WI38 (cell line): ENCODE data around the gene PCDHB2.
A peak's percentile ranks its signal among the peaks of the same experiment; 100 is the strongest.
"Not testable (repeated sequence)": the region's sequence is repeated elsewhere in the genome, so short reads cannot be mapped to it uniquely, and the experiment has no call there.

Experiments
- H3K4me3 ChIP-seq: 2 replicates; pipeline ENCODE4 v1.5.1; 2011; ENCODE audit warnings: low read depth, mild to moderate bottlenecking, control low read depth, low read length
- TF ChIP-seq, protein P1 (sequence below): IDR thresholded peaks from 2 replicates; pipeline ENCODE4 v1.5.1; 2012; ENCODE audit warnings: low read depth, mild to moderate bottlenecking, control low read depth, low read length

PCDHB2 gene

DNA sequence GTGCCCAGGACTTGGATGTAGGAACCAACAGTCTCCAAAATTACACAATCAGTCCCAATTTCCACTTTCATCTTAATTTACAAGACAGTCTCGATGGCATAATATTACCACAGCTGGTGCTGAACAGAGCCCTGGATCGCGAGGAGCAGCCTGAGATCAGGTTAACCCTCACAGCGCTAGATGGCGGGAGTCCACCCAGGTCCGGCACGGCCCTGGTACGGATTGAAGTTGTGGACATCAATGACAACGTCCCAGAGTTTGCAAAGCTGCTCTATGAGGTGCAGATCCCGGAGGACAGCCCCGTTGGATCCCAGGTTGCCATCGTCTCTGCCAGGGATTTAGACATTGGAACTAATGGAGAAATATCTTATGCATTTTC is 837 bp downstream of the PCDHB2 start:
- H3K4me3 ChIP-seq = peak overlapping the region; percentile 49; the same call in 1 of the 2 replicates
- TF ChIP-seq, protein P1, sequence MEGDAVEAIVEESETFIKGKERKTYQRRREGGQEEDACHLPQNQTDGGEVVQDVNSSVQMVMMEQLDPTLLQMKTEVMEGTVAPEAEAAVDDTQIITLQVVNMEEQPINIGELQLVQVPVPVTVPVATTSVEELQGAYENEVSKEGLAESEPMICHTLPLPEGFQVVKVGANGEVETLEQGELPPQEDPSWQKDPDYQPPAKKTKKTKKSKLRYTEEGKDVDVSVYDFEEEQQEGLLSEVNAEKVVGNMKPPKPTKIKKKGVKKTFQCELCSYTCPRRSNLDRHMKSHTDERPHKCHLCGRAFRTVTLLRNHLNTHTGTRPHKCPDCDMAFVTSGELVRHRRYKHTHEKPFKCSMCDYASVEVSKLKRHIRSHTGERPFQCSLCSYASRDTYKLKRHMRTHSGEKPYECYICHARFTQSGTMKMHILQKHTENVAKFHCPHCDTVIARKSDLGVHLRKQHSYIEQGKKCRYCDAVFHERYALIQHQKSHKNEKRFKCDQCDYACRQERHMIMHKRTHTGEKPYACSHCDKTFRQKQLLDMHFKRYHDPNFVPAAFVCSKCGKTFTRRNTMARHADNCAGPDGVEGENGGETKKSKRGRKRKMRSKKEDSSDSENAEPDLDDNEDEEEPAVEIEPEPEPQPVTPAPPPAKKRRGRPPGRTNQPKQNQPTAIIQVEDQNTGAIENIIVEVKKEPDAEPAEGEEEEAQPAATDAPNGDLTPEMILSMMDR = no peak

DNA sequence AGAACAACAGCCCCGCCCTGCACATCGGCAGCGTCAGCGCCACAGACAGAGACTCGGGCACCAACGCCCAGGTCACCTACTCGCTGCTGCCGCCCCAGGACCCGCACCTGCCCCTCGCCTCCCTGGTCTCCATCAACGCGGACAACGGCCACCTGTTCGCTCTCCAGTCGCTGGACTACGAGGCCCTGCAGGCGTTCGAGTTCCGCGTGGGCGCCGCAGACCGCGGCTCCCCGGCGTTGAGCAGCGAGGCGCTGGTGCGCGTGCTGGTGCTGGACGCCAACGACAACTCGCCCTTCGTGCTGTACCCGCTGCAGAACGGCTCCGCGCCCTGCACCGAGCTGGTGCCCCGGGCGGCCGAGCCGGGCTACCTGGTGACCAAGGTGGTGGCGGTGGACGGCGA is 1.8 kb downstream of the PCDHB2 start:
- not testable (repeated sequence) for H3K4me3 ChIP-seq

DNA sequence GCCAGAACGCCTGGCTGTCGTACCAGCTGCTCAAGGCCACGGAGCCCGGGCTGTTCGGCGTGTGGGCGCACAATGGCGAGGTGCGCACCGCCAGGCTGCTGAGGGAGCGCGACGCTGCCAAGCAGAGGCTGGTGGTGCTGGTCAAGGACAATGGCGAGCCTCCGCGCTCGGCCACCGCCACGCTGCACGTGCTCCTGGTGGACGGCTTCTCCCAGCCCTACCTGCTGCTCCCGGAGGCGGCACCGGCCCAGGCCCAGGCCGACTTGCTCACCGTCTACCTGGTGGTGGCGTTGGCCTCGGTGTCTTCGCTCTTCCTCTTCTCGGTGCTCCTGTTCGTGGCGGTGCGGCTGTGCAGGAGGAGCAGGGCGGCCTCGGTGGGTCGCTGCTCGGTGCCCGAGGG is 2.2 kb downstream of the PCDHB2 start:
- not testable (repeated sequence) for H3K4me3 ChIP-seq

DNA sequence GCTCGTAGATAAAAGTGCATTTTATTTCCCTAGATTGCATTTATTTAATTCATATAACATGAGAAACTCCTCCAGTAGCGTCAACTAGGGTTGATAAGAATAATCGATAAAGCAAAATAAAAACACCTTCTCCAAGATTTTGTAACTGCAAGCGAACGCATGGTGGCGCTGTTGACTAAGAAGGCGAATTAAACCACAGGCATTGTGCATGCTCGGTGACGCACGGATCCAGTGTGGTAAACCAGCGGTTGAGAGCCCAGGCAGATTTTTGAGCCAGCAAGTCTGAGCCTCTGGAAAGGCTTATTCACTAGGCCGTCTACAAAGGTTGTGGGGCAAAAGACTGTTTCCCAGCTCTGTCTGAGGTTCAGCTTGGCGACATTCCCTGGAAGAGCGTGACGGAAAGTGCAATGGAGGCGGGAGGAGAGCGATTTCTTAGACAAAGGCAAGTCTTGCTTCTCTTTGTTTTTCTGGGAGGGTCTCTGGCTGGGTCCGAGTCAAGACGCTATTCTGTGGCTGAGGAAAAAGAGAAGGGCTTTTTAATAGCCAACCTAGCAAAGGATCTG is 5.9 kb downstream of the PCDHB2 start, which contains the start of gene PCDHB3:
PCDHB3 (plus strand) TSS at position 231 of the 563 bp plus-strand sequence; CDS start at position 408, 177 bp downstream.
- H3K4me3 ChIP-seq = no peak within 1 kb of the TSS
- TF ChIP-seq, protein P1 = 0 out of 2 replicates have a peak, but pooled peaks have one; percentile 4

DNA sequence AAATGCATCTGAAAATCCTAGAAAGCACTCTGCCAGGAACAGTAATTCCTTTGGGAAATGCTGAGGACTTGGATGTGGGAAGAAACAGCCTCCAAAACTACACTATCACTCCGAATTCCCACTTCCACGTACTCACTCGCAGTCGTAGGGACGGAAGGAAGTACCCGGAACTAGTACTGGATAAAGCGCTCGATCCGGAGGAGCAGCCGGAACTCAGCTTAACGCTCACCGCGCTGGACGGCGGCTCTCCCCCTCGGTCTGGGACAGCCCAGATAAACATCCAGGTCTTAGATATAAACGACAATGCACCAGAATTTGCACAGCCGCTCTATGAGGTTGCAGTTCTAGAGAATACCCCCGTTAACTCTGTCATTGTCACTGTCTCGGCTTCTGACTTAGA is 6.6 kb downstream of the PCDHB2 start:
- TF ChIP-seq, protein P1 = no peak
- no peak overlapping the region for H3K4me3 ChIP-seq

DNA sequence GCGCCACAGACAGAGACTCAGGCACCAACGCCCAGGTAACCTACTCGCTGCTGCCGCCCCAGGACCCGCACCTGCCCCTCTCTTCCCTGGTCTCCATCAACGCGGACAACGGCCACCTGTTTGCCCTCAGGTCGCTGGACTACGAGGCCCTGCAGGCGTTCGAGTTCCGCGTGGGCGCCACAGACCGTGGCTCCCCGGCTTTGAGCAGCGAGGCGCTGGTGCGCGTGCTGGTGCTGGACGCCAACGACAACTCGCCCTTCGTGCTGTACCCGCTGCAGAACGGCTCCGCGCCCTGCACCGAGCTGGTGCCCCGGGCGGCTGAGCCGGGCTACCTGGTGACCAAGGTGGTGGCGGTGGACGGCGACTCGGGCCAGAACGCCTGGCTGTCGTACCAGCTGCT is 7.7 kb downstream of the PCDHB2 start:
- not testable (repeated sequence) for H3K4me3 ChIP-seq

DNA sequence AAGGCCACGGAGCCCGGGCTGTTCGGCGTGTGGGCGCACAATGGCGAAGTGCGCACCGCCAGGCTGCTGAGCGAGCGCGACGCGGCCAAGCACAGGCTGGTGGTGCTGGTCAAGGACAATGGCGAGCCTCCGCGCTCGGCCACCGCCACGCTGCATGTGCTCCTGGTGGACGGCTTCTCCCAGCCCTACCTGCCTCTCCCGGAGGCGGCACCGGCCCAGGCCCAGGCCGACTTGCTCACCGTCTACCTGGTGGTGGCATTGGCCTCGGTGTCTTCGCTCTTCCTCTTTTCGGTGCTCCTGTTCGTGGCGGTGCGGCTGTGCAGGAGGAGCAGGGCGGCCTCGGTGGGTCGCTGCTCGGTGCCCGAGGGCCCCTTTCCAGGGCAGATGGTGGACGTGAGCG is 8.1 kb downstream of the PCDHB2 start:
- not testable (repeated sequence) for H3K4me3 ChIP-seq

DNA sequence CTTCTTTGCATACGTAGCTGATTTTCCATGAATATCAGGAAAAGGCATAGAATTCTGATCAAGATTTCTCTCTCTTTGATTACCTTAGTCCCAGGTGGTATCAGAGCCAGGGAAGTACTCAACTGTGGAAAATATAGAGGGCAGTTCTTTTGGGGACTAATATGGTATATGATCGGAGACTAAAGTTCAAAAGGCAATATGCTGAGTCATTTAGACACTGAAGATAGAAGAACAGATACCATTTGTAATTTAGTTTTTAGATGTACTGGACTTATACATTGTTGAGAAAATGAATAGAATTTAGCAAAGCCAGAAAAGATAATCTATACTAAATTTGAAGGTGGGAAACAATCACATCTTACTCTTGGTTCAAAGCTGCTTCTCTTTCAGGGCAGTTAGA is 10.9 kb downstream of the PCDHB2 start:
- TF ChIP-seq, protein P1 = no peak
- no peak overlapping the region for H3K4me3 ChIP-seq

DNA sequence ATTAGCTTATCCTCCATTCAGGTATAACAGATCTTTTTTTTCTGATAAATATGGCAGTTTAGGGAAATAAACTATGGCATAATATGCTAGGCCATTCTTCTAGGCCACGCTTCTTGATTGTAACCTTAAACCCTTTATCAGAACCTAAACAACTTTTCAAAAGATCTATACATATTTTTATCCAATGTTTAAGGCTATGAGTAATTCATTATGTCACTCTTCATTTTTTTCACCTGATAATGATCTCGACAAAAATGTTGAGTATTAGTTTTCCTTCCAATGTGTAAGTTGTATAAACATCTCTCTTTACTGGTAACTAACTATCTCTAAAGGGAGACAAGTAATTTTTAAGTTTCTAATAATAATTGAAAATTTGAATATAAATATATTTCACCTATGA is 24.8 kb downstream of the PCDHB2 start:
- TF ChIP-seq, protein P1 = no peak
- H3K4me3 ChIP-seq = no peak overlapping the region

DNA sequence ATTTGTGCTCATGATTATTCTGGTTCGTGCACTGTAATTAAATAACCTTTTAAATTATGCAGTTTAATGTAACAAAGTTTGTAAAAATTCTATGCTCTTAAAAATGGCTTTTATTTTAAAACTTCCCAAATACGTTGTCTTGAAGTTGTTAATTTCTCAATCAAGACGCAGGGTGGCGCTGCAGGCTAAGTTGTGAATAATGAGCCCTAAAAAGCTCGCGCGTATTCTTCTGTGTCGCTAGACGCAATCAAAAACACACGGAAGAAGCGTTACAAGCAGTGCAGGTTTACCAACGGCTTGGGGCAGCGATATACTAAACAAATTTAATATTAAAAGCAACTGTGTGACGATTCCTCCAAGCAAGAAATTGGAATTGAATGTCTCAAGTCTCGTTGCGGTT is 27.1 kb downstream of the PCDHB2 start, which contains the start of gene PCDHB4:
PCDHB4 (plus strand) TSS at position 256 of the 400 bp plus-strand sequence. CDS start 181 bp downstream, outside the sequence.
- H3K4me3 ChIP-seq = no peak within 1 kb of the TSS
- TF ChIP-seq, protein P1 = no peak
